GM23248 (cell line): ENCODE data around the gene VNN1.

Experiments
- EZH2 ChIP-seq: fragments of 200-600 bp; sonication (generic); IDR thresholded peaks from 2 replicates; pipeline ENCODE4 v1.6.1; 2018; ENCODE audit warnings: antibody characterized with exemption, mild to moderate bottlenecking; ENCODE audit not compliant: insufficient read depth, poor library complexity, severe bottlenecking
- EZH2phosphoT487 ChIP-seq: fragments of 200-600 bp; sonication (generic); IDR thresholded peaks from 2 replicates; pipeline ENCODE4 v1.6.1; 2018; ENCODE audit warnings: antibody characterized with exemption, moderate library complexity, mild to moderate bottlenecking, low read depth; ENCODE audit not compliant: insufficient read depth

DNA sequence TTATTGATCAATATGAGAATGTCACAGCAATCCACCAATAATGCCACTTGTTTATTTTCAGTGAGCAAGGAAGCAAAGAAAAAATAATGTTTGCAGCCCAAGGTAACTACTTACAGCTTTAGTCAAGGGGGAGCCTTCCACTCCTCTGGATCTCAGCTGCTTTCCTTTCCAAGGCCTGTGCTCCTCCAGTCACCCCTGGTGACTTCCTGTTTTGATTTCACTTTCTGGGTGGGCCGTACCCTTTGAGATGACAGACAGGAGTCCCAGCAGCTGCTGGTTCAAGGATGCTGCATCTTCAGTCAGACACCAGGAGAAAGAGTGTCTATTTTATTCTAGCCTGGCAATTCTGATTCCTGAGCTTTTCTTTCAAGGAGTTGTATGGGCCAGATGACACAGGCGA lies 49.4 kb upstream of the VNN1 start:
- TF ChIP-seq EZH2phosphoT487 = no peak
- TF ChIP-seq EZH2 = no peak
